HepG2 (cell line): Measurements from ENCODE around the gene PATZ1. TPM values are rescaled to one million over a fixed set of nuclear protein-coding genes. Genes with fewer than 3 reads are reported as not detected.

Source experiments
- BRCA1 ChIP-seq: sonication (generic); formaldehyde crosslinking; IDR thresholded peaks from 2 replicates; pipeline ENCODE4 v1.4.0; 2020; ENCODE audit warnings: missing genetic modification reagents
- CBFB ChIP-seq: sonication (generic); formaldehyde crosslinking; IDR thresholded peaks from 2 replicates; pipeline ENCODE4 v1.4.0; 2020; ENCODE audit warnings: missing genetic modification reagents
- ELF1 ChIP-seq: sonication (generic); formaldehyde crosslinking; IDR thresholded peaks from 2 replicates; pipeline ENCODE4 v1.4.0; 2020; ENCODE audit warnings: missing genetic modification reagents
- NFIB ChIP-seq: sonication (generic); formaldehyde crosslinking; IDR thresholded peaks from 2 replicates; pipeline ENCODE4 v1.9.0; 2021; ENCODE audit warnings: missing genetic modification reagents, mild to moderate bottlenecking, borderline replicate concordance
- NR2F1 ChIP-seq, 2 experiments: fragments of 450-650 bp in 1 of 2; formaldehyde crosslinking in 1 of 2; IDR thresholded peaks; 2 replicates each; pipeline versions ENCODE4 v1.5.0 to v1.6.1; 2016 to 2020; ENCODE audit warnings: mild to moderate bottlenecking in 1 of 2, missing compliant biosample characterization in 1 of 2, missing genetic modification reagents in 1 of 2, moderate library complexity in 1 of 2
- RBM22 ChIP-seq: fragments of 200-400 bp; formaldehyde crosslinking; optimal IDR thresholded peaks from 2 replicates; pipeline ENCODE3; 2017; ENCODE audit warnings: mild to moderate bottlenecking, low read length, moderate library complexity
- SALL2 ChIP-seq: sonication (generic); formaldehyde crosslinking; IDR thresholded peaks from 2 replicates; pipeline ENCODE4 v1.8.1; 2023; ENCODE audit warnings: mild to moderate bottlenecking, missing genetic modification reagents, inconsistent platforms
- SIN3A ChIP-seq: IDR thresholded peaks from 2 replicates; pipeline ENCODE4 v1.6.1; 2011; ENCODE audit warnings: low read depth, mild to moderate bottlenecking, control low read depth, low read length, borderline replicate concordance
- YEATS2 ChIP-seq: sonication (generic); formaldehyde crosslinking; IDR thresholded peaks from 2 replicates; pipeline ENCODE4 v1.4.0; 2020; ENCODE audit warnings: missing genetic modification reagents, borderline replicate concordance
- YY1 ChIP-seq: IDR thresholded peaks from 2 replicates; pipeline ENCODE4 v1.6.1; 2011; ENCODE audit warnings: low read length, low read depth, moderate library complexity, mild to moderate bottlenecking; ENCODE audit not compliant: insufficient read depth, insufficient replicate concordance
- ZFP37 ChIP-seq: sonication (generic); formaldehyde crosslinking; IDR thresholded peaks from 2 replicates; pipeline ENCODE4 v1.4.0; 2020; ENCODE audit warnings: missing genetic modification reagents, borderline replicate concordance
- ZNF160 ChIP-seq: sonication (generic); formaldehyde crosslinking; IDR thresholded peaks from 2 replicates; pipeline ENCODE4 v1.8.0; 2022; ENCODE audit warnings: mild to moderate bottlenecking, inconsistent platforms, missing genetic modification reagents
- ZNF333 ChIP-seq: sonication (generic); formaldehyde crosslinking; IDR thresholded peaks from 2 replicates; pipeline ENCODE4 v1.4.0; 2020; ENCODE audit warnings: mild to moderate bottlenecking, missing genetic modification reagents, borderline replicate concordance
- ZNF350 ChIP-seq: sonication (generic); formaldehyde crosslinking; IDR thresholded peaks from 2 replicates; pipeline ENCODE4 v1.4.0; 2020; ENCODE audit warnings: mild to moderate bottlenecking, low read depth, missing genetic modification reagents, borderline replicate concordance
- ZNF556 ChIP-seq: sonication (generic); formaldehyde crosslinking; IDR thresholded peaks from 2 replicates; pipeline ENCODE4 v1.4.0; 2020; ENCODE audit warnings: mild to moderate bottlenecking, missing genetic modification reagents, borderline replicate concordance
- ZNF724P ChIP-seq: sonication (generic); formaldehyde crosslinking; IDR thresholded peaks from 2 replicates; pipeline ENCODE4 v1.8.0; 2022; ENCODE audit warnings: missing genetic modification reagents, borderline replicate concordance
- ZNF768 ChIP-seq: sonication (generic); formaldehyde crosslinking; IDR thresholded peaks from 2 replicates; pipeline ENCODE4 v1.4.0; 2020; ENCODE audit warnings: missing genetic modification reagents
- ZNF775 ChIP-seq: sonication (generic); formaldehyde crosslinking; IDR thresholded peaks from 2 replicates; pipeline ENCODE4 v1.4.0; 2020; ENCODE audit warnings: missing genetic modification reagents, mild to moderate bottlenecking, moderate library complexity, borderline replicate concordance
- polyA plus RNA-seq, 8 experiments: library from polyadenylated mRNA; depleted of rRNA in 3 of 8; stranded (reverse) in 7 of 8; unstranded in 1 of 8; fragments of >200 nt; fragmentation: Illumina TruSeq in 4 of 8; extraction: Trizol in 4 of 8; gene quantifications; 2 replicates each; pipeline versions ENCODE4 v1.2.1 to v1.2.3, GENCODE V29; 2011 to 2016; ENCODE audit warnings: low read depth in 4 of 8, missing spikeins in 1 of 8, mixed read lengths in 1 of 8; ENCODE audit not compliant: insufficient read depth in 1 of 8
- total RNA-seq, 5 experiments: library from RNA; depleted of rRNA; stranded (reverse); fragments of >200 nt; fragmentation: Illumina TruSeq; extraction: Trizol; gene quantifications; 2 replicates each; pipeline ENCODE4 v1.2.3, GENCODE V29; 2016; ENCODE audit warnings: low read depth in 1 of 5
- TF ChIP-seq, protein P1 (sequence below): sonication (generic); formaldehyde crosslinking; IDR thresholded peaks from 2 replicates; pipeline ENCODE4 v1.4.0; 2020; ENCODE audit warnings: mild to moderate bottlenecking, low read depth, missing genetic modification reagents
- TF ChIP-seq, protein P2 (sequence below): sonication (generic); formaldehyde crosslinking; IDR thresholded peaks from 2 replicates; pipeline ENCODE4 v1.5.0; 2020; ENCODE audit warnings: mild to moderate bottlenecking, missing genetic modification reagents
- TF ChIP-seq, protein P3 (sequence below): fragments of 450-650 bp; IDR thresholded peaks from 2 replicates; pipeline ENCODE4 v1.6.1; 2016
- TF ChIP-seq, protein P4 (sequence below): sonication (generic); formaldehyde crosslinking; conservative IDR thresholded peaks from 2 replicates; pipeline ENCODE4 v1.8.1; 2023; ENCODE audit warnings: missing genetic modification reagents
- TF ChIP-seq, protein P5 (sequence below): sonication (generic); formaldehyde crosslinking; IDR thresholded peaks from 2 replicates; pipeline ENCODE4 v1.8.1; 2023; ENCODE audit warnings: mild to moderate bottlenecking, missing genetic modification reagents

Gene PATZ1
- total and polyA plus RNA-seq, 2 of the 13 experiments (the other 11 are each of a cell fraction or from before 2014, with no cell fraction given) = 24.9 to 30.5 TPM

DNA sequence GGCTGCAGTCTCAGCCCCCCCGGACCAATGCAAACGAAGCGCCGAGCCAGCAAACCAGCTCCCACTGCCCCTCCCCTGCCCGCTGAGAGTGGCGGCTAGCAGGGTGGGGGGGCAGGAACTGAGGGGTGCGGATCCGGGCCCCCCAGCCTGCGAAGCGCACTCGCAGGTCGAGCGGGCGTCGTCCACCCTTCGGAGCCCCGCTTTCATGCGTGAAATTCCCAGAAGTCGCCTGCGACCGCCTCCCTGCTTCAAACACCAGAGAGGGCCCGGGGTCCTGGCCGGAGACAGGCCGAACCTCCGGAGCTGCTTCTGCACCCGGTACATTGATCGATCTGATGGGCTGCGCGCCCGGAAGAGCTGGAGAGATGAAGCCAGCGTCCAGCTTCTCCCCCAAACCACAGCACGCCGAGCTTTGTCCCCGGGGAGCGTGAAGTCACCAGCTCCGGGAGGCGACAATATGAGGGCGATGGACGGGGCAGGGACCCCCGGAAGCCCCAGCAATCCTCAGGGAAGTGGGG lies 646 bp upstream of the PATZ1 start (continued):
- TF ChIP-seq RBM22 (no peak), ZNF333 (no peak), YEATS2 (CRISPR knock-in tag) (peak; percentile 12; the same call in 1 of the 2 replicates), SIN3A (0 out of 2 replicates have a peak, but pooled peaks have one; percentile 26), ZNF350 (CRISPR knock-in tag) (peak; percentile 69; the same call in 1 of the 2 replicates), ZNF556 (CRISPR knock-in tag) (peak; percentile 16; the same call in 1 of the 2 replicates), NFIB (no peak), ELF1 (CRISPR knock-in tag) (peak; percentile 70), ZNF724P (CRISPR knock-in tag) (peak; percentile 34; the same call in 1 of the 2 replicates), BRCA1 (CRISPR knock-in tag) (peak; percentile 42), ZNF775 (no peak), SALL2 (peak; percentile 64; the same call in 1 of the 2 replicates), YY1 (peak; percentile 48), NR2F1 (CRISPR knock-in tag; IDR thresholded peaks at IDR 0.05) (no peak), ZFP37 (CRISPR knock-in tag) (no peak), ZNF160 (CRISPR knock-in tag) (no peak; the same call in none of the 2 replicates), CBFB (CRISPR knock-in tag) (no peak), ZNF768 (CRISPR knock-in tag) (no peak; the same call in 1 of the 2 replicates)
- TF ChIP-seq, protein P1, sequence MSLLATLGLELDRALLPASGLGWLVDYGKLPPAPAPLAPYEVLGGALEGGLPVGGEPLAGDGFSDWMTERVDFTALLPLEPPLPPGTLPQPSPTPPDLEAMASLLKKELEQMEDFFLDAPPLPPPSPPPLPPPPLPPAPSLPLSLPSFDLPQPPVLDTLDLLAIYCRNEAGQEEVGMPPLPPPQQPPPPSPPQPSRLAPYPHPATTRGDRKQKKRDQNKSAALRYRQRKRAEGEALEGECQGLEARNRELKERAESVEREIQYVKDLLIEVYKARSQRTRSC (CRISPR knock-in tag) = no peak
- TF ChIP-seq, protein P2, sequence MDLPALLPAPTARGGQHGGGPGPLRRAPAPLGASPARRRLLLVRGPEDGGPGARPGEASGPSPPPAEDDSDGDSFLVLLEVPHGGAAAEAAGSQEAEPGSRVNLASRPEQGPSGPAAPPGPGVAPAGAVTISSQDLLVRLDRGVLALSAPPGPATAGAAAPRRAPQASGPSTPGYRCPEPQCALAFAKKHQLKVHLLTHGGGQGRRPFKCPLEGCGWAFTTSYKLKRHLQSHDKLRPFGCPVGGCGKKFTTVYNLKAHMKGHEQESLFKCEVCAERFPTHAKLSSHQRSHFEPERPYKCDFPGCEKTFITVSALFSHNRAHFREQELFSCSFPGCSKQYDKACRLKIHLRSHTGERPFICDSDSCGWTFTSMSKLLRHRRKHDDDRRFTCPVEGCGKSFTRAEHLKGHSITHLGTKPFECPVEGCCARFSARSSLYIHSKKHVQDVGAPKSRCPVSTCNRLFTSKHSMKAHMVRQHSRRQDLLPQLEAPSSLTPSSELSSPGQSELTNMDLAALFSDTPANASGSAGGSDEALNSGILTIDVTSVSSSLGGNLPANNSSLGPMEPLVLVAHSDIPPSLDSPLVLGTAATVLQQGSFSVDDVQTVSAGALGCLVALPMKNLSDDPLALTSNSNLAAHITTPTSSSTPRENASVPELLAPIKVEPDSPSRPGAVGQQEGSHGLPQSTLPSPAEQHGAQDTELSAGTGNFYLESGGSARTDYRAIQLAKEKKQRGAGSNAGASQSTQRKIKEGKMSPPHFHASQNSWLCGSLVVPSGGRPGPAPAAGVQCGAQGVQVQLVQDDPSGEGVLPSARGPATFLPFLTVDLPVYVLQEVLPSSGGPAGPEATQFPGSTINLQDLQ (CRISPR knock-in tag) = 0 out of 2 replicates have a peak, but pooled peaks have one; percentile 40
- TF ChIP-seq, protein P3, sequence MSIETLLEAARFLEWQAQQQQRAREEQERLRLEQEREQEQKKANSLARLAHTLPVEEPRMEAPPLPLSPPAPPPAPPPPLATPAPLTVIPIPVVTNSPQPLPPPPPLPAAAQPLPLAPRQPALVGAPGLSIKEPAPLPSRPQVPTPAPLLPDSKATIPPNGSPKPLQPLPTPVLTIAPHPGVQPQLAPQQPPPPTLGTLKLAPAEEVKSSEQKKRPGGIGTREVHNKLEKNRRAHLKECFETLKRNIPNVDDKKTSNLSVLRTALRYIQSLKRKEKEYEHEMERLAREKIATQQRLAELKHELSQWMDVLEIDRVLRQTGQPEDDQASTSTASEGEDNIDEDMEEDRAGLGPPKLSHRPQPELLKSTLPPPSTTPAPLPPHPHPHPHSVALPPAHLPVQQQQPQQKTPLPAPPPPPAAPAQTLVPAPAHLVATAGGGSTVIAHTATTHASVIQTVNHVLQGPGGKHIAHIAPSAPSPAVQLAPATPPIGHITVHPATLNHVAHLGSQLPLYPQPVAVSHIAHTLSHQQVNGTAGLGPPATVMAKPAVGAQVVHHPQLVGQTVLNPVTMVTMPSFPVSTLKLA = no peak
- TF ChIP-seq, protein P4, sequence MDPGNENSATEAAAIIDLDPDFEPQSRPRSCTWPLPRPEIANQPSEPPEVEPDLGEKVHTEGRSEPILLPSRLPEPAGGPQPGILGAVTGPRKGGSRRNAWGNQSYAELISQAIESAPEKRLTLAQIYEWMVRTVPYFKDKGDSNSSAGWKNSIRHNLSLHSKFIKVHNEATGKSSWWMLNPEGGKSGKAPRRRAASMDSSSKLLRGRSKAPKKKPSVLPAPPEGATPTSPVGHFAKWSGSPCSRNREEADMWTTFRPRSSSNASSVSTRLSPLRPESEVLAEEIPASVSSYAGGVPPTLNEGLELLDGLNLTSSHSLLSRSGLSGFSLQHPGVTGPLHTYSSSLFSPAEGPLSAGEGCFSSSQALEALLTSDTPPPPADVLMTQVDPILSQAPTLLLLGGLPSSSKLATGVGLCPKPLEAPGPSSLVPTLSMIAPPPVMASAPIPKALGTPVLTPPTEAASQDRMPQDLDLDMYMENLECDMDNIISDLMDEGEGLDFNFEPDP (CRISPR knock-in tag) = no peak
- TF ChIP-seq, protein P5, sequence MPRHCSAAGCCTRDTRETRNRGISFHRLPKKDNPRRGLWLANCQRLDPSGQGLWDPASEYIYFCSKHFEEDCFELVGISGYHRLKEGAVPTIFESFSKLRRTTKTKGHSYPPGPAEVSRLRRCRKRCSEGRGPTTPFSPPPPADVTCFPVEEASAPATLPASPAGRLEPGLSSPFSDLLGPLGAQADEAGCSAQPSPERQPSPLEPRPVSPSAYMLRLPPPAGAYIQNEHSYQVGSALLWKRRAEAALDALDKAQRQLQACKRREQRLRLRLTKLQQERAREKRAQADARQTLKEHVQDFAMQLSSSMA (CRISPR knock-in tag) = 0 out of 2 replicates have a peak, but pooled peaks have one; percentile 21
